HG02571 (cell line): ENCODE data around the gene ITGA1.

Source experiments
- ATAC-seq: cut with Tn5 transposase; IDR thresholded peaks from one replicate; pipeline ENCODE4 v1.9.1; 2021; ENCODE audit warnings: mild to moderate bottlenecking, moderate library complexity; ENCODE audit not compliant: unreplicated experiment

ITGA1 gene

DNA sequence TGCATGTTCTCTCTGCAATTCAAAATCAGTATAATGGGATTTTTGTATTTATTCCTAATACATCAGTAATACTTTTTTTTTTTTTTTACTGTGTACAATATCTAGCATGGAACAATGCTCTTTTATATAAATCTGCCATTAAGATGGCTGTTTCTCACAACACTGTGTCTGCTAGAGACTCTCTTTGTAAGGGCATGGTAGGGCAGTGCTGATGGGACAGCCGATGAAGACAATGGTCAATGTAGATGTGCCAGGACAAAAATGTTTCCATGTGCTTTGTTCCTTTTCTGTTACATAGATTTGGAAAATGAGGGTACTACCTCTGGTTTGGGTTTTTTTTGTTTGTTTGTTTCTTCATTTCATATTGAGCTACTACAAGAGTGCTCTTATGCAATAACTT, 106.1 kb downstream of the ITGA1 start:
- ATAC-seq, result no peak

DNA sequence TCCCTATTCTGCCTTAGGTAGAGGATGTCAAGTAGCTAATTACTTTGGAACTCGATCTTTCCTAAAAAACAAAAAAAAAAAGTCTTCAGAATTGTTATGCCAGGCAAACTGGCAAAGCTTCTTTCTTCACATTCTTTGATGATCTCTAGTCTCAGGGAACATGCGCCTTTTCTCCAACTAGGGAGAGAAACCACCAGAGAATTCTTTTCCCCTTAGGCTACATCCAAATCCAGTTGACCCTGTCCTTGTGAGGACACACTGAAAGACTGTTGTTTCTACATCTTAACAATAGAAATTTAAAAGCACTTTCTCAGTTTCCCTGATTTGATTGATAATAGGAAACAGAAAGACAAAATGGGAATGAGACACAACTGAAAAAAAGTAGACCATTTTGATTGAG, 106.7 kb downstream of the ITGA1 start:
- ATAC-seq, result no peak

DNA sequence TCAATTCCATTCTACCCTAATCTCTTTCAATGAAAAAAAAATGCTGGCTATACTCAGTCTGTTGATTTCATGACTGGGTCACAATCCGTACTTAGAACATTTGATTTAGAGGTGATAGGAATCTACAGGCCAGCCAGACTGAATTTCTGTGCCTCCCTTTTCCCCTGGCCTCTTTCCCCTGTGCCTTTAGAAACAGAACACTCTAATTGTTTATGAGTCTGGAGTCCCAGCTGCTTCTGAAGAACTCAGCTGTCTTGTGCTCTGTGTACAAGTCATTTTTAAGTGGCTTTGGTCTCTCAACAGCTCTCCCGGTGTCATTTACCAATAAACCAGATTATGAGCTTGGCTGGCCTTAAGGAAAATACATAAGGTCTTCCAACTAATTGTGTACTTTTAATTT, 107.4 kb downstream of the ITGA1 start:
- no peak for ATAC-seq

GRCh38 chr5:52895572-52896413, 108.1 kb downstream of the ITGA1 start:
- no peak for ATAC-seq

DNA sequence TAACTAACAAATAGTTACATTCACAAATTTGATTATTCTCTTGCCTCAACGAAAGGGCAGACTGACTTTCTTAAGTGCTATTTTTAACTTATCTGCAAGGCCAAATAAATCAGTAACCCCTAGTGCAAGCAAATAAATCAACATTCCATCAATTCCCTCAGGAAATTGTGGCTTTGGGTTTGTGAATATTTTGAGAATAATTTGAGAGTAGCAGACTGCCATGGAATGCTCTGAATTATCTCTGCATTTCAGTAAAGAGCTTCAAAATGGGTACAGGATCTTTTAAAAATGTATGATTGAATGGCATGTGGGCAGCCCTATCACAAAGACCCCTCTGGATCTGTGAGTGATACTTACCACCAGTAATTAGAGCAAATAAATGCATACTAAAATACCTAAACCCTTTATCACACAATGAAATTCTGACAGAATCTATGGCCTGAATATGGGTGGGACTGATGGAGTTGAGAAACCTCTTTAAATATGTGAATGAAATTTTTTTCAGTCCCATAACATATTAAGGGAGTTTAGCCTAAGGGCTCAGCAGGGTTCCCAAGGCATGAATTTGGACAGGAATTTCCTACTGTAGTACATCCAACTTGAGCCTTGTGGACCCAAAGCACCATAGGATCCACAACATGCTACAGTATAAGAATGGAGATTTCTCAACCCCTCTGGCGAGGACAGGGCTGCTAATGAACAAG, 109.0 kb downstream of the ITGA1 start:
- no peak for ATAC-seq

DNA sequence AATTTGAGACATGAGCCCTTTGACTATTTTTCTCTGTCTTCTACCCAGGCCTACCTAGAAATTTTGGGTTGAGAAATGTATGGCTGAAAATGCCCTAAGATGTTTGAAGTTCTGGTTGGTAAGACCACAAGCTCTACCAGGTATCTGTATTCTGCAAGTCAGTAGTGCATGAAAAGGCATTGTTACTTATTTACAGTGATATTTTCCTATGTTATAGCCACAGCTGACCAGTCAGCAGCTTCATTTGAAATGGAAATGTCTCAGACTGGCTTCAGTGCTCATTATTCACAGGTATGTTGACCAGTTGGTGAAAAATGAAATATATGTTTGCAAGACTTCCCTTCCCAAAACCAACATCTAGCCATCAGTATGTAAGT, 109.5 kb downstream of the ITGA1 start:
- no peak for ATAC-seq

- ATAC-seq, result no peak
Observed at GRCh38 chr5:52898961-52899680, 111.4 kb downstream of the ITGA1 start.

DNA sequence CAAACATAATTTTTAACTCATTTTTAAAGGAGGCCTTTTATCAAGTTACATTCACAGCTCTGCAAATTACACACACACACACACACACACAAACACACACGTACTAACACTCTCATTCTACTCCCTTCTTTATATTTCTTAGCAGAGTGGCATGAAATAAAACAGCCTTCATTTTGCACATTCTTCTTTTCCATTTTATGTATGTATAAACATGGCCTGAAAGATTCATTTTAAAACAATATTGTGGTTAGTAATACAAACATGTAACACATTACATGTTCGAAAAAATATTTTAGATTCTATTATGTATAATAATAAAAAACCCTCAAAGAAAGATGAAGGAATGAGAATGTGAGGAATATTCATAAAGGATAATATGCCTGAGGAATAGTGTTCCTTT, 115.4 kb downstream of the ITGA1 start:
- no peak for ATAC-seq

- no peak for ATAC-seq
Observed at GRCh38 chr5:52906343-52906742, 118.6 kb downstream of the ITGA1 start.

- no peak for ATAC-seq
Observed at GRCh38 chr5:52906845-52907244, 119.1 kb downstream of the ITGA1 start.

- ATAC-seq, result no peak
Observed at GRCh38 chr5:52909192-52909591, 121.5 kb downstream of the ITGA1 start.

GRCh38 chr5:52910071-52910470, 122.4 kb downstream of the ITGA1 start:
- no peak for ATAC-seq

GRCh38 chr5:52915176-52915875, 127.6 kb downstream of the ITGA1 start:
- ATAC-seq, result peak; percentile 98

GRCh38 chr5:52920929-52921328, 133.2 kb downstream of the ITGA1 start:
- no peak for ATAC-seq

DNA sequence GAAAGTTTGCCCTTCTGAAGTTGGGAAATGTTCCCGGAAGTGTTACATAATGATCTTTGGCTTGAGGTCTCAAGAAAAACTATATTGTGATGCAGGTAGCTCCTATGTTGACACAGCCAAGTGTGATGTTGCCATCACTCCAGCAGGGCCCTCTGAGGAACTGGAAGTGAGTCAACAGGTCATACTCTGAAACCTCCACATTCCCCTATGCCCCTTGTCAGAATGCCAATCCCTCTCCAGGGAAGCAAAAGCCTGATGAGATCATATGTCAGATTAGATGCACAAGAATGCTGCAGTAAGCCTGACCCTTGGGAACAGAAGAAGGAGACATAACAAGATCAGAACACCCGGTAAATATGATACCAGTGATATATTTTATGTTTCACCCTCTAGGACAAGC, 134.7 kb downstream of the ITGA1 start:
- no peak for ATAC-seq

- no peak for ATAC-seq
Observed at GRCh38 chr5:52924456-52924855, 136.7 kb downstream of the ITGA1 start.

- no peak for ATAC-seq
Observed at GRCh38 chr5:52925001-52925400, 137.3 kb downstream of the ITGA1 start.

- ATAC-seq, result no peak
Observed at GRCh38 chr5:52928689-52929088, 141.0 kb downstream of the ITGA1 start.

GRCh38 chr5:52938226-52938625, 150.5 kb downstream of the ITGA1 start:
- ATAC-seq, result no peak

GRCh38 chr5:52943285-52943684, 155.6 kb downstream of the ITGA1 start:
- no peak for ATAC-seq

GRCh38 chr5:52943808-52944207, 156.1 kb downstream of the ITGA1 start:
- ATAC-seq, result no peak
